Ishikawa (cell line): ENCODE measurements around the gene DMRTC2.

Experiments used
- CEBPB ChIP-seq: IDR thresholded peaks from 2 replicates; pipeline ENCODE4 v1.6.1; 2012
- CREB1 ChIP-seq: IDR thresholded peaks from 2 replicates; pipeline ENCODE4 v1.6.1; 2012; ENCODE audit warnings: low read depth
- EGR1 ChIP-seq: IDR thresholded peaks from 2 replicates; pipeline ENCODE4 v1.6.1; 2012
- EP300 ChIP-seq: IDR thresholded peaks from 2 replicates; pipeline ENCODE4 v1.6.1; 2012; ENCODE audit warnings: borderline replicate concordance
- FOXM1 ChIP-seq: IDR thresholded peaks from 2 replicates; pipeline ENCODE4 v1.6.1; 2012; ENCODE audit warnings: low read depth, borderline replicate concordance
- NFIC ChIP-seq: IDR thresholded peaks from 2 replicates; pipeline ENCODE4 v1.6.1; 2012
- RAD21 ChIP-seq: IDR thresholded peaks from 2 replicates; pipeline ENCODE4 v1.6.1; 2012; ENCODE audit warnings: low read depth
- TAF1 ChIP-seq: IDR thresholded peaks from 2 replicates; pipeline ENCODE4 v1.6.1; 2012; ENCODE audit warnings: low read depth, mild to moderate bottlenecking
- TCF12 ChIP-seq: IDR thresholded peaks from 2 replicates; pipeline ENCODE4 v1.6.1; 2012; ENCODE audit warnings: low read depth
- TEAD4 ChIP-seq: IDR thresholded peaks from 2 replicates; pipeline ENCODE4 v1.6.1; 2012
- YY1 ChIP-seq: IDR thresholded peaks from 2 replicates; pipeline ENCODE4 v1.6.1; 2012; ENCODE audit warnings: low read depth
- ZBTB7A ChIP-seq: IDR thresholded peaks from 2 replicates; pipeline ENCODE4 v1.6.1; 2012; ENCODE audit warnings: low read depth
- TF ChIP-seq, protein P1 (sequence below): IDR thresholded peaks from 2 replicates; pipeline ENCODE4 v1.6.1; 2012
- TF ChIP-seq, protein P2 (sequence below): IDR thresholded peaks from 2 replicates; pipeline ENCODE4 v1.6.1; 2012; ENCODE audit warnings: low read depth, mild to moderate bottlenecking
- TF ChIP-seq, protein P3 (sequence below): IDR thresholded peaks from 2 replicates; pipeline ENCODE4 v1.6.1; 2012

Gene DMRTC2

DNA sequence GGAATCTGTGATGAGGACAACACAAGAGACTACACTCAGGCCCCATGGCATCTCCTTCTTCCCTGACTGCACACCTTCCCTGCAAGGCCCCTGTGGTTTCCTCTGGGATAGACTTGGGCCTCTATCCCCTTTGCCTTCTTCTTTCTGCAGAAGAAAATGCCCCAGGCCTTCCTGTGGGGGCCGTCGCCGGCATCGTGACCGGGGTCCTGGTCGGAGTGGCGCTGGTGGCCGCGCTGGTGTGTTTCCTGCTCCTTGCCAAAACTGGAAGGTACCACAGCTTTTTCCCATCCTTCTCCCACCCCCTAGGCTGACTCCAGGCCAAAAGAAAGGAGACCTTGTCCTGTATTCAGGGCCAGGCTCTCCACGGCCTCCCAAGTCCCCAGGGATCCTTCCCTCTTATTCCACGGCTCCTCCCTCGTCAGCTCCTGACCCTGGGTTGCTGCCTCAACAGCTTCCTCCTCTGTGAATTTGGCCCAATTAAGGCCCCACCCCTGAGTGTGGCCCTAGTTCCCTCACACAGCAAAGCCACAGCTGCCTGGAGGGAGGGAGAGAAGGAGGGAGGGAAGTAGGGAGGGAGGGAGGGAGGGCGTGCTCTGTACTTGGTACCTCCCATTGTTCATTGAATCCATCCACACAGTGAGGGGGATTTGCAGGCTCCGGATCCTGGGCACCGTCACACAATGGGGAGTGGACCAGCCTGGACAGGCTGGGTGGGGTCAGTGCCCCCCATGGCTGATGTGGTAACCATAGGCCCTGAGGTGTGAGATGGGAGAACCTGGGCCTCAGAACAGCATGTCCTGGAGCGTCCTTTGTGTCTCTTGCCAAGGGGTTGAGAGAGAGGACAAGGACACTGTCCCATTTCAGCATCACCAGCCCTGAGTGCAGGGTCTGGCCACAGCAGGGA is 35.9 kb upstream of the DMRTC2 start:
- TF ChIP-seq TAF1 (no peak), TCF12 (no peak), TEAD4 (no peak), RAD21 (no peak), EP300 (no peak), ZBTB7A (no peak), CREB1 (no peak), CEBPB (no peak), EGR1 (no peak)
- TF ChIP-seq, protein P1, sequence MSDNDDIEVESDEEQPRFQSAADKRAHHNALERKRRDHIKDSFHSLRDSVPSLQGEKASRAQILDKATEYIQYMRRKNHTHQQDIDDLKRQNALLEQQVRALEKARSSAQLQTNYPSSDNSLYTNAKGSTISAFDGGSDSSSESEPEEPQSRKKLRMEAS = no peak
- TF ChIP-seq, protein P2, sequence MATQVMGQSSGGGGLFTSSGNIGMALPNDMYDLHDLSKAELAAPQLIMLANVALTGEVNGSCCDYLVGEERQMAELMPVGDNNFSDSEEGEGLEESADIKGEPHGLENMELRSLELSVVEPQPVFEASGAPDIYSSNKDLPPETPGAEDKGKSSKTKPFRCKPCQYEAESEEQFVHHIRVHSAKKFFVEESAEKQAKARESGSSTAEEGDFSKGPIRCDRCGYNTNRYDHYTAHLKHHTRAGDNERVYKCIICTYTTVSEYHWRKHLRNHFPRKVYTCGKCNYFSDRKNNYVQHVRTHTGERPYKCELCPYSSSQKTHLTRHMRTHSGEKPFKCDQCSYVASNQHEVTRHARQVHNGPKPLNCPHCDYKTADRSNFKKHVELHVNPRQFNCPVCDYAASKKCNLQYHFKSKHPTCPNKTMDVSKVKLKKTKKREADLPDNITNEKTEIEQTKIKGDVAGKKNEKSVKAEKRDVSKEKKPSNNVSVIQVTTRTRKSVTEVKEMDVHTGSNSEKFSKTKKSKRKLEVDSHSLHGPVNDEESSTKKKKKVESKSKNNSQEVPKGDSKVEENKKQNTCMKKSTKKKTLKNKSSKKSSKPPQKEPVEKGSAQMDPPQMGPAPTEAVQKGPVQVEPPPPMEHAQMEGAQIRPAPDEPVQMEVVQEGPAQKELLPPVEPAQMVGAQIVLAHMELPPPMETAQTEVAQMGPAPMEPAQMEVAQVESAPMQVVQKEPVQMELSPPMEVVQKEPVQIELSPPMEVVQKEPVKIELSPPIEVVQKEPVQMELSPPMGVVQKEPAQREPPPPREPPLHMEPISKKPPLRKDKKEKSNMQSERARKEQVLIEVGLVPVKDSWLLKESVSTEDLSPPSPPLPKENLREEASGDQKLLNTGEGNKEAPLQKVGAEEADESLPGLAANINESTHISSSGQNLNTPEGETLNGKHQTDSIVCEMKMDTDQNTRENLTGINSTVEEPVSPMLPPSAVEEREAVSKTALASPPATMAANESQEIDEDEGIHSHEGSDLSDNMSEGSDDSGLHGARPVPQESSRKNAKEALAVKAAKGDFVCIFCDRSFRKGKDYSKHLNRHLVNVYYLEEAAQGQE = no peak

DNA sequence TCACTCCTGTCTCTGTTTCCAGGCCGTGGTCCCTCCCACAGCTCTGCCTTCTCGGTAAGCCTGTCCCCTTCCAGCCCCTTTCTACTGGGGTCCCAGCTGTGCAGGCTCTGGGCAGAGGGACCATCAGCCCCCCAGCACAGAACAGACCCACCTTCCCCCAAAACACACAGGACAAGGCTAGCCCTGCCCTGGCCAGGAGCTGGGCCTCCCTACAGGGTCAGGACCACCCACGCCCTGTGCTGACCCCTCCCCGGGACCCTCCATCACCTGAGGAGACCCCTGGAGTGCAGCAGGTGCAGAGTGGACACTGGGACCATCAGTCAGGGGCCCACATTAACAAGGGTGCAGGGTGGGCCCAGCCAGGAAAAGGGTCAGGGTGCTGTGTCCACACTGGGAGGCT is 34.5 kb upstream of the DMRTC2 start:
- TF ChIP-seq EGR1 = no peak
- no peak for TF ChIP-seq FOXM1

DNA sequence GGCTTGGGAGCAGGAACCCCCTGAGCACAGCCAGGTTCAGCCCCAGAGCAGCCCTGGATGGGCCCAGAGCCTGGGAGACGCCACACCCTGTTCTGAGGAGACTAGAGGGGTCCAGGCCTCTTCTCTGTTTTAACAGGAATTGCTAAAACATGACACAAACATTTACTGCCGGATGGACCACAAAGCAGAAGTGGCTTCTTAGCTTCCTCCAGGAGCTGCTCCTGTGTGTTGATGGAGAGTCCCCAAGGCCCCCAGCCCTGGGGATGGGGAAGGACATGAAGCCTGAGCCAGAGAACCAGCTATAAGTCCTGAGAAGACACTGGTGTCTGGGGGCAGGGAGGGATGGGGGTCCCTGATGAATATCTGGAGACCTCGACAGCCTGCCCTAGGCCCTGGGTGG is 33.8 kb upstream of the DMRTC2 start:
- TF ChIP-seq, protein P1 = no peak
- TF ChIP-seq YY1 = no peak
- TF ChIP-seq ZBTB7A = no peak
- no peak for TF ChIP-seq EGR1
- TF ChIP-seq TEAD4 = no peak
- no peak for TF ChIP-seq FOXM1
- TF ChIP-seq TAF1 = no peak
- no peak for TF ChIP-seq CEBPB
- TF ChIP-seq, protein P2 = no peak
- no peak for TF ChIP-seq RAD21
- TF ChIP-seq, protein P3, sequence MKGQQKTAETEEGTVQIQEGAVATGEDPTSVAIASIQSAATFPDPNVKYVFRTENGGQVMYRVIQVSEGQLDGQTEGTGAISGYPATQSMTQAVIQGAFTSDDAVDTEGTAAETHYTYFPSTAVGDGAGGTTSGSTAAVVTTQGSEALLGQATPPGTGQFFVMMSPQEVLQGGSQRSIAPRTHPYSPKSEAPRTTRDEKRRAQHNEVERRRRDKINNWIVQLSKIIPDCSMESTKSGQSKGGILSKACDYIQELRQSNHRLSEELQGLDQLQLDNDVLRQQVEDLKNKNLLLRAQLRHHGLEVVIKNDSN = no peak
- no peak for TF ChIP-seq EP300

DNA sequence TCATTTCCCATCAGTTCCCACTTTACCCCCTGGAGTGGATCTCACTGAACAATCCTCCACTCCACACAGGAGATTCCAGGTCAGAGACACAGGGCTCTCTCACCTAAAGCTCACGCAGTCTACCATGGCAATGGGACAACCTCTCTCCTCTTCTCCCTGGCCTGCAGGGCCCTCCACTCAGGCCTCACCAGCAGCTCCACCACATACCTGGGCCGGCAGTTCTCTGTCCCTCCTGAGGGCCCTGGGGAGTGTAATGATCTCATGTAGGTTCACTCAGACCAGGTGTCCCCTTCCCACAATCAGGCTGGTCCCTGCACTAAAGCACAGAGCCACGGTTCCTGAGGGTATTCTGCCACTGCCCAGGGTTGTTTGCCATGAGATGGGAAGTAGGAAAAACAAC is 32.9 kb upstream of the DMRTC2 start:
- TF ChIP-seq FOXM1 (no peak), TAF1 (no peak), RAD21 (no peak), CREB1 (no peak), TEAD4 (no peak), YY1 (no peak), CEBPB (no peak), EGR1 (no peak), ZBTB7A (no peak), NFIC (no peak), EP300 (no peak)
- TF ChIP-seq, protein P2 = no peak
- TF ChIP-seq, protein P3 = no peak

DNA sequence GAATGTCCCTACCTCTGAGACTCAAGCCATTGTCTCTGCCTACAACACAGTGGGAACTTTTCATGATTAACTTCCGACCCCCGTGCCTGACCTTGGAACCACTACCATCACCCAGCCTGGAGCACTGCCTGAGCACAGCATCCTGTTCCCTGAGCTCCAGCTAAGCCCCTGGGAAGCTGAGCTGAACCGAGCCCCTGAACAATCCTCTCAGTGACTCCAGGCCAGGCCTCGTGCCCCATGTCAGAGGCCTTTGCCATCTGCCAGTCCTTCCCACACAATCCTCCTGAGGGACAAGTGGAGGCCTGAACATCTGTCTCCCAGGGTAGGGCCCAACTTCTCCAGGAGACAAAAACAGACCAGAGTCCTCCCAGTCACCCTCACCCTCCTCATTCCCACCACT is 30.9 kb upstream of the DMRTC2 start:
- TF ChIP-seq, protein P1 = no peak
- TF ChIP-seq EGR1 = no peak
- no peak for TF ChIP-seq TEAD4
- TF ChIP-seq CREB1 = no peak
- TF ChIP-seq, protein P3 = no peak
- TF ChIP-seq RAD21 = no peak
- no peak for TF ChIP-seq CEBPB
- TF ChIP-seq TAF1 = no peak
- TF ChIP-seq TCF12 = no peak
- no peak for TF ChIP-seq NFIC
- no peak for TF ChIP-seq FOXM1
- TF ChIP-seq ZBTB7A = no peak
- no peak for TF ChIP-seq EP300
- TF ChIP-seq, protein P2 = no peak
